Activated CD8-positive, alpha-beta T cell treated with anti-CD3 and anti-CD28 coated beads for 36 hours (primary cell): ENCODE measurements around the gene LCA5. TPM values are rescaled to one million over a fixed set of nuclear protein-coding genes. Genes with fewer than 3 reads are reported as not detected.

Experiments used
- ATAC-seq: fragments of 200-7000 bp; cut with Tn5 transposase; one replicate; pipeline ENCODE4 v1.10.0; 2021; ENCODE audit warnings: mild to moderate bottlenecking, moderate library complexity
- CTCF ChIA-PET: fragments of 350-600 bp; sonication (Branson Sonifier 250); formaldehyde crosslinking; loops from one replicate; lab custom pipeline; 2021; ENCODE audit warnings: antibody characterized with exemption; lab: Charles Lee
- POLR2A ChIA-PET: fragments of 350-600 bp; sonication (Branson Sonifier 250); formaldehyde crosslinking; loops from one replicate; lab custom pipeline; 2021; ENCODE audit warnings: antibody characterized with exemption; lab: Charles Lee
- DNase-seq: peaks from one replicate; pipeline ENCODE4 v3.0.0-alpha.2; 2020
- H3K27ac Mint-ChIP-seq: one replicate; pipeline ENCODE4 v1.8.0; 2021; ENCODE audit warnings: mild to moderate bottlenecking, mixed read lengths
- H3K27me3 Mint-ChIP-seq: one replicate; pipeline ENCODE4 v1.8.0; 2021; ENCODE audit warnings: mixed read lengths
- H3K36me3 Mint-ChIP-seq: one replicate; pipeline ENCODE4 v1.8.0; 2021; ENCODE audit warnings: low read depth, mixed read lengths
- H3K4me1 Mint-ChIP-seq: one replicate; pipeline ENCODE4 v1.8.0; 2021; ENCODE audit warnings: low read depth, mixed read lengths
- H3K4me3 Mint-ChIP-seq: one replicate; pipeline ENCODE4 v1.8.0; 2021; ENCODE audit warnings: mild to moderate bottlenecking, moderate library complexity, mixed read lengths
- H3K9me3 Mint-ChIP-seq: one replicate; pipeline ENCODE4 v1.8.0; 2021; ENCODE audit warnings: mixed read lengths
- intact Hi-C: fragments of 100-400 bp; cut with micrococcal nuclease; formaldehyde crosslinking; loops from one replicate; pipeline ENCODE4 v1.10.0; 2022
- total RNA-seq, 2 experiments: library from RNA; stranded (reverse); gene quantifications; one replicate each; pipeline ENCODE4 v1.2.3, GENCODE V29; 2021
- TF ChIP-seq, protein P1 (sequence below): fragments of 200-600 bp; IDR thresholded peaks from one replicate; pipeline ENCODE4 v1.8.0; 2022; ENCODE audit warnings: antibody characterized with exemption, mild to moderate bottlenecking

Gene LCA5
- total RNA-seq, 2 experiments from 2014 or later: 0.07 TPM; not detected in 1

DNA sequence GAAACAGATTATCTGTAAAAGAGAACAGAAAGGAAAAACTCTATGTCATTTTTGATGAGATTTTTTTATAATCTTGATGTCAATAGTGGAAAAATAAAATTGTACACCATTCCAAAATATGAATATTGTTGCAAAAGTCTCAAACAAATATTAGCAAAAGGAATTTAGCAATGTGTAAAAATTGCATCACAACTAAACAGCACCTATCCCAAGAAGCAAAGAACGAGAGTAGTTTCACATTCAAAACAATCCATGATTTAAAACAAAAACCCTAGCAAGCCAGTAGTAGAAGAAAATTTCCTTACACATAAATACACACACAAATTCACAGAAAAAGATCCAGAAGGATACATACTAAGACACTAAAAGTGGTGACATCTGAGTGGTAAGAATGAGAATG, 38.4 kb downstream of the LCA5 start:
- H3K4me1 Mint-ChIP-seq: no peaks in the 10 kb centered on the region
- POLR2A ChIA-PET: no interaction called here
- H3K36me3 Mint-ChIP-seq: no peaks in the 10 kb centered on the region
- H3K4me3 Mint-ChIP-seq: no peak overlapping the region
- DNase-seq: no peak
- H3K27ac Mint-ChIP-seq: no peak overlapping the region
- CTCF ChIA-PET: no interaction called here
- TF ChIP-seq, protein P1, sequence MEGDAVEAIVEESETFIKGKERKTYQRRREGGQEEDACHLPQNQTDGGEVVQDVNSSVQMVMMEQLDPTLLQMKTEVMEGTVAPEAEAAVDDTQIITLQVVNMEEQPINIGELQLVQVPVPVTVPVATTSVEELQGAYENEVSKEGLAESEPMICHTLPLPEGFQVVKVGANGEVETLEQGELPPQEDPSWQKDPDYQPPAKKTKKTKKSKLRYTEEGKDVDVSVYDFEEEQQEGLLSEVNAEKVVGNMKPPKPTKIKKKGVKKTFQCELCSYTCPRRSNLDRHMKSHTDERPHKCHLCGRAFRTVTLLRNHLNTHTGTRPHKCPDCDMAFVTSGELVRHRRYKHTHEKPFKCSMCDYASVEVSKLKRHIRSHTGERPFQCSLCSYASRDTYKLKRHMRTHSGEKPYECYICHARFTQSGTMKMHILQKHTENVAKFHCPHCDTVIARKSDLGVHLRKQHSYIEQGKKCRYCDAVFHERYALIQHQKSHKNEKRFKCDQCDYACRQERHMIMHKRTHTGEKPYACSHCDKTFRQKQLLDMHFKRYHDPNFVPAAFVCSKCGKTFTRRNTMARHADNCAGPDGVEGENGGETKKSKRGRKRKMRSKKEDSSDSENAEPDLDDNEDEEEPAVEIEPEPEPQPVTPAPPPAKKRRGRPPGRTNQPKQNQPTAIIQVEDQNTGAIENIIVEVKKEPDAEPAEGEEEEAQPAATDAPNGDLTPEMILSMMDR: no peak
- no peak for ATAC-seq
- H3K27me3 Mint-ChIP-seq: no peaks in the 10 kb centered on the region
- H3K9me3 Mint-ChIP-seq: no peaks in the 10 kb centered on the region
- intact Hi-C loops: no loop called here

DNA sequence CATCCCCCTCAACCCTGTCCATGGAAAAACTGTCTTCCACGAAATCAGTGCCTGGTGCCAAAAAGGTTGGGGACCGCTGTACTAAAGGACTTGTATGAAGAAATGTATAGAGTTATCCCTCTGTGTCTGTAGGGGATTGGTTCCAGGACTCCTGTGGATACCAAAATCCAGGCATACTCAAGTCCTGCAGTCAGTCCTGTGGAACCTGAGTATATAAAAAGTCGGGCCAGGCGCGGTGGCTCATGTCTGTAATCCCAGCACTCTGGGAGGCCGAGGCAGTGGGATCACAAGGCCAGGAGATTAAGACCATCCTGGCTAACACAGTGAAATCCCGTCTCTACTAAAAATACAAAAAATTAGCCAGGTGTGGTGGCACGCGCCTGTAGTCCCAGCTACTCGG, 42.0 kb downstream of the LCA5 start:
- Mint-ChIP-seq H3K4me1 (no peaks in the 10 kb centered on the region), H3K27ac (no peak overlapping the region), H3K27me3 (no peaks in the 10 kb centered on the region), H3K9me3 (no peaks in the 10 kb centered on the region), H3K36me3 (no peaks in the 10 kb centered on the region), H3K4me3 (no peak overlapping the region)
- DNase-seq (no peak), ATAC-seq (no peak)
- TF ChIP-seq, protein P1: no peak
- ChIA-PET POLR2A (no interaction called here), CTCF (no interaction called here)
- intact Hi-C loops: no loop called here

DNA sequence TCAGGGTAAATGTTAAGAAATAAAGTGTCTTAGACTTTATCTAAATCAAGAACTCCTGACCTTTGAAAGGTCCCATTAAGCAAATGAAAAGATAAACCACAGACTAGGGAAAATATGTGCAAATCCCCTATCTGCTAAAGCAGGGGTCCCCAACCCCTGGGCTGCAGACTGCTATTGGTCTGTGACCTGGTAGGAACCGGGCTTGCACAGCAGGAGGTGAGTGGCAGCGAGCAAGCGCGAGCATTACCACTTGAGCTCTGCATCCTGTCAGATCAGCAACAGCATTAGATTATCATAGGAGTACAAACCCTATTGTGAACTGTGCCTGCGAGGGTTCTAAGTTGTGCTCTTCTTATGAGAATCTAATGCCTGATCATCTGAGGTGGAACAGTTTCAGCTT, 42.4 kb downstream of the LCA5 start:
- Mint-ChIP-seq H3K9me3 (no peaks in the 10 kb centered on the region), H3K27me3 (no peaks in the 10 kb centered on the region), H3K4me1 (no peaks in the 10 kb centered on the region), H3K4me3 (no peak overlapping the region), H3K36me3 (no peaks in the 10 kb centered on the region), H3K27ac (no peak overlapping the region)
- CTCF ChIA-PET: no interaction called here
- DNase-seq (no peak), ATAC-seq (no peak)
- POLR2A ChIA-PET: no interaction called here
- intact Hi-C loops: no loop called here
- TF ChIP-seq, protein P1: no peak

DNA sequence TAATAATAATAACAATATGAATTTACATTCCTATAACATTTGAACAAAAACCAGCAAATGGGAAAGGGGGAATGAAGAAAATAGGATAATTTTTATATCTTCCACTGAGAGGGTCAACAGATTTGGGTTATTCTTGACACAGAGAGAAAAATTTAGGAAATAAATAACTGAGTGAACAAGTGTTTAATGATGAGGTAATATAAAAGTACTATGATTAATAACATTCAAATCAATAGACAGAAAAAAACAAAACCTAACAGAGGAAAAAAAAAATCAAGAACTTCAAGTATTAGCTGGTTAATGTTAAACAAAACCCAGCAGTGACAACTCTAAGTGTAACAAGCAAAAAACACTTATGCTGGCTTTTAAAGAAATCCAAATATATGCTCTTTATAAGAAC, 66.5 kb downstream of the LCA5 start:
- POLR2A ChIA-PET: no interaction called here

GRCh38 chr6:79469376-79470246, 67.6 kb downstream of the LCA5 start:
- POLR2A ChIA-PET: no interaction called here
- H3K27me3 Mint-ChIP-seq: peaks cover 20% of the 10 kb centered on the region
- TF ChIP-seq, protein P1: no peak
- intact Hi-C loops: no loop called here
- DNase-seq: no peak
- no peaks in the 10 kb centered on the region for H3K36me3 Mint-ChIP-seq
- H3K9me3 Mint-ChIP-seq: no peaks in the 10 kb centered on the region
- H3K4me1 Mint-ChIP-seq: no peaks in the 10 kb centered on the region
- no peak for ATAC-seq
- H3K4me3 Mint-ChIP-seq: no peak overlapping the region
- no peak overlapping the region for H3K27ac Mint-ChIP-seq
- CTCF ChIA-PET: no interaction called here

More for the DNA sequence above, 66.5 kb downstream of the LCA5 start:
- H3K4me1 Mint-ChIP-seq: no peaks in the 10 kb centered on the region
- H3K36me3 Mint-ChIP-seq: no peaks in the 10 kb centered on the region
- H3K4me3 Mint-ChIP-seq: no peak overlapping the region
- peaks cover 16% of the 10 kb centered on the region for H3K27me3 Mint-ChIP-seq
- H3K9me3 Mint-ChIP-seq: no peaks in the 10 kb centered on the region
- H3K27ac Mint-ChIP-seq: no peak overlapping the region
- TF ChIP-seq, protein P1: no peak
- intact Hi-C loops: no loop called here
- DNase-seq: no peak
- CTCF ChIA-PET: no interaction called here
- no peak for ATAC-seq
